GM23248 (cell line): ENCODE measurements around the gene GPR35. TPM values are rescaled to one million over a fixed set of nuclear protein-coding genes. Genes with fewer than 3 reads are reported as not detected.

Source experiments
- DNase-seq: peaks from one replicate; pipeline ENCODE4 v3.0.0-alpha.2; 2015
- H2AFZ ChIP-seq: fragments of 200-600 bp; sonication (generic); 2 replicates; pipeline ENCODE4 v1.6.1; 2016; ENCODE audit warnings: antibody characterized with exemption
- H3F3A ChIP-seq: fragments of 200-600 bp; sonication (generic); 2 replicates; pipeline ENCODE4 v1.6.1; 2016; ENCODE audit warnings: mild to moderate bottlenecking, antibody characterized with exemption, mixed run types; ENCODE audit not compliant: insufficient read depth
- H3K27ac ChIP-seq: fragments of 200-600 bp; sonication (generic); 2 replicates; pipeline ENCODE4 v1.5.1; 2016; ENCODE audit warnings: mild to moderate bottlenecking
- H3K27me3 ChIP-seq: fragments of 200-600 bp; sonication (generic); replicated peaks from 2 replicates; pipeline ENCODE4 v1.6.1; 2016; ENCODE audit warnings: mild to moderate bottlenecking; ENCODE audit not compliant: insufficient read depth
- H3K36me3 ChIP-seq: fragments of 200-600 bp; sonication (generic); 2 replicates; pipeline ENCODE4 v1.6.1; 2016; ENCODE audit warnings: low read depth, mild to moderate bottlenecking
- H3K4me1 ChIP-seq: fragments of 200-600 bp; sonication (generic); 2 replicates; pipeline ENCODE4 v1.6.1; 2016; ENCODE audit warnings: mild to moderate bottlenecking; ENCODE audit not compliant: insufficient read depth
- H3K4me2 ChIP-seq: fragments of 200-600 bp; sonication (generic); one replicate; pipeline ENCODE4 v1.6.1; 2016; ENCODE audit warnings: mild to moderate bottlenecking; ENCODE audit not compliant: unreplicated experiment
- H3K4me3 ChIP-seq: fragments of 200-600 bp; sonication (generic); 2 replicates; pipeline ENCODE4 v1.5.1; 2016; ENCODE audit warnings: mild to moderate bottlenecking
- H3K79me2 ChIP-seq: fragments of 200-600 bp; sonication (generic); 2 replicates; pipeline ENCODE4 v1.6.1; 2016; ENCODE audit warnings: mild to moderate bottlenecking; ENCODE audit not compliant: insufficient read depth
- H3K9ac ChIP-seq: fragments of 200-600 bp; sonication (generic); 2 replicates; pipeline ENCODE4 v1.6.1; 2016; ENCODE audit warnings: mild to moderate bottlenecking
- H3K9me2 ChIP-seq: fragments of 200-600 bp; sonication (generic); 2 replicates; pipeline ENCODE4 v1.6.1; 2016; ENCODE audit warnings: mixed run types, mild to moderate bottlenecking, moderate library complexity; ENCODE audit not compliant: insufficient read depth
- H3K9me3 ChIP-seq: fragments of 200-600 bp; sonication (generic); one replicate; pipeline ENCODE4 v1.6.1; 2017; ENCODE audit warnings: low read depth
- H4K20me1 ChIP-seq: fragments of 200-600 bp; sonication (generic); 2 replicates; pipeline ENCODE4 v1.6.0; 2016; ENCODE audit not compliant: insufficient read depth
- EZH2 ChIP-seq: fragments of 200-600 bp; sonication (generic); IDR thresholded peaks from 2 replicates; pipeline ENCODE4 v1.6.1; 2018; ENCODE audit warnings: antibody characterized with exemption, mild to moderate bottlenecking; ENCODE audit not compliant: insufficient read depth, poor library complexity, severe bottlenecking
- EZH2phosphoT487 ChIP-seq: fragments of 200-600 bp; sonication (generic); IDR thresholded peaks from 2 replicates; pipeline ENCODE4 v1.6.1; 2018; ENCODE audit warnings: antibody characterized with exemption, moderate library complexity, mild to moderate bottlenecking, low read depth; ENCODE audit not compliant: insufficient read depth
- WGBS, 2 experiments: methylation state at CpG; one replicate each; pipeline ENCODE4 v1.1.6; 2015 to 2017; ENCODE audit warnings: low lambda C conversion rate in 2 of 2, low coverage in 1 of 2; ENCODE audit errors: missing lambda C conversion rate in 2 of 2; 5-methylcytosine and 5-hydroxymethylcytosine counted together
- in situ Hi-C: fragments of 300-500 bp; cut with MboI; formaldehyde crosslinking; loops from 2 replicates; pipeline ENCODE4 v1.15.0; 2020
- polyA plus RNA-seq: library from polyadenylated mRNA; unstranded; fragments of >200 nt; fragmentation: Nextera tagmentation; extraction: Ambion mirVana; gene quantifications from 2 replicates; pipeline ENCODE4 v1.2.1, GENCODE V29; 2016
- total RNA-seq: library from RNA; depleted of rRNA; stranded (reverse); fragments of >200 nt; shearing (Covaris generic); gene quantifications from 2 replicates; pipeline ENCODE4 v1.2.3, GENCODE V29; 2014

The GPR35 gene
- total and polyA plus RNA-seq, 2 experiments from 2014 or later = 0.14 TPM; not detected in 1

DNA sequence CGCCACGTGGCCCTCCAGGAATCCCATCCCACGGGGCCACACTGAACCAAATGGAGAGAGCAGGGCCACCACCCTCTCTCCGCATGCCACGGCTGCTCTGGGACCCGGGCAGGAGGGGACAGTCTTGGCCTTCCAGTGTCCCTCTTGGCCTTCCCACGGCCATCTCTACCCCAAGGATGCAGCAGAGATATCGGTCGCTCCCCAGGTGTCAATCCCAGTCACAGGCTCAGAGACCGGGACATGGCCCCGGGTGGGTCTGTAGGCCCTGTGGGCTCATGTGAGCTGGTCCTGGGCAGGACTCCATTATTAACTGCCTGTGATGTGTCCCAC is 23.5 kb upstream of the GPR35 start:
- Histone ChIP-seq H3K9me2 (no peaks in the 10 kb centered on the region), H2AFZ (no peak overlapping the region), H3K79me2 (no peaks in the 10 kb centered on the region), H3K27me3 (no peaks in the 10 kb centered on the region), H3K4me1 (no peaks in the 10 kb centered on the region), H3K9me3 (no peaks in the 10 kb centered on the region), H3K27ac (no peak overlapping the region), H3K4me2 (no peak overlapping the region), H3K36me3 (no peaks in the 10 kb centered on the region), H4K20me1 (no peaks in the 10 kb centered on the region), H3K4me3 (no peak overlapping the region), H3F3A (no peaks in the 10 kb centered on the region), H3K9ac (no peak overlapping the region)
- in situ Hi-C loops = no loop called here
- no peak for DNase-seq
- no peak for TF ChIP-seq EZH2phosphoT487
- 89 to 93% methylated on average over 11 of the region's 11 CpGs for WGBS, 2 experiments

DNA sequence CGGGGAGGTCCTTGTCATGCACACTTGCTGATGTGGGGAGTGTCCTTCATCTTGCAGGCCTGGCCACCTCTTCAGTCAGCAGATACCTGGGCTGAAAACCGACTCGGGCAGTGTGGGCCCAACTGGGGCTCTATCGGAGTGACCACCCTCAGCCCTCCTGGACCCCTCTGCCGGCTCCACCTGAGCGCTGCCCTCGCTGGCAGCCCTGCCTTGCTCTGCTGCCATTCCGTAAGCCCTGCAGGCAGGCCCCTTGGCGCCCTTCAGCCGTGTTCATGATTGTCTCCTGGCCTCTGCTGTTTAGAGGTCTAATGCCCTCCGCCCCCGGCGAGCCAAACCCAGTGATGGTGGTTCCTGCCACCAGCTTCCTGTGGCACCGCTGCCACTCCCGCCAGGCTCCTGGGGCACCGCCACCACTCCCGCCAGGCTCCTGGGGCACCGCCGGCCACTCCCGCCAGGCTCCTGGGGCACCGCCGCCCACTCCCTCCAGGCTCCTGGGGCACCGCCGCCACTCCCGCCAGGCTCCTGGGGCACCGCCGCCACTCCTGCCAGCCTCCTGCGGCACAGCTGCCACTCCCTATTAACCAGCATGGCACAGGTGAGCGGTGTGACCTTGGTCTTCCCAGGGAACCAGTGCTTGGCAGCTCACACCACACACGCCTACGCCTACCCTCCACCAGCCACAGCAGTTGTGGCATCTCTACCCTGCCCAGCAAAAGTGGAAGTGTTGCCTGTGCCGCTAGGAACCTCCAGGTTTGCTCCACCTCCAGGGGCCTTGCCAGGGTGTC is 22.8 kb upstream of the GPR35 start:
- no peaks in the 10 kb centered on the region for H3K79me2 ChIP-seq
- TF ChIP-seq EZH2phosphoT487 (no peak), EZH2 (no peak)
- no peaks in the 10 kb centered on the region for H3K27me3 ChIP-seq
- H3K27ac ChIP-seq = no peak overlapping the region
- DNase-seq = no peak
- H2AFZ ChIP-seq = no peak overlapping the region
- H3F3A ChIP-seq = no peaks in the 10 kb centered on the region
- H3K9me3 ChIP-seq = no peaks in the 10 kb centered on the region
- in situ Hi-C loops = no loop called here
- H4K20me1 ChIP-seq = no peaks in the 10 kb centered on the region
- H3K4me1 ChIP-seq = no peaks in the 10 kb centered on the region
- H3K4me3 ChIP-seq = no peak overlapping the region
- H3K36me3 ChIP-seq = no peaks in the 10 kb centered on the region
- no peak overlapping the region for H3K4me2 ChIP-seq
- no peaks in the 10 kb centered on the region for H3K9me2 ChIP-seq
- WGBS, 2 experiments = 89 to 93% methylated on average over 24 to 31 of the region's 32 CpGs
- H3K9ac ChIP-seq = no peak overlapping the region

DNA sequence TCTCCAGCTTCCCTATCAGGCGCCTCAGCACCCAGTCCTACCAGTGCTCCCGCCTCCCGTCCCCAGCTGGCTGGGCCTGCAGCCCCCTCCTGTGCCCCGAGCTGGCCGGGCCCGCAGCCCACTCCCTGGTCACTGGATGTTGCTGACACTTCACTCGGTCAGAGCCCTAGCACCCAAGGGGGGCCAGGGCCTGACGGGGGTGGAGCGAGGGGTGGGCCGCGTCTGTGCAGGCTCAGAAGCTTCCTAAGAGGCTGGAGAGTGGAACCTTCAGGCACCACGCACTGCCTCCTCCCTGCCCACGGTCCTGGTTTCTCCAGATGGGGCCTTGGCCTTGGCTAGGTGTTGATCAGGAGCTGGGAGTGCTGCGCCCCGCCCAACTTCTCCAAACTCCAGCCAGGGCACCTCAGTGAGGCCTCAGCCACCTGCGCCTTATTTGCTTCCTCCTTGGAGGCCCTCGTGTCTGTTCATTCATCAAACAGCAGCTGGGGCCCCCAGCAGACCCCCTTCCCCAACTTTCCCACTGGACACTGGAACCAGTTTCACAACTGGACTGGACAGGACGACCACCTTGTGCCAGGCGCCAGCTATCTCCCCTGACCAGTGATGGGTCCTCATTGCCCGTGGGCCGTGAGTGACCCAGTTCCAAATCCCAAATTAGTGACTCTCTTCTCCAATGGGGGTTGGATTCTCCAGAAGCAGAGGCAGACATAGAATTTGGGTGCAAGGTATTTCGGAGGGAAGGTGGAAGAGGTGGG is 22.0 kb upstream of the GPR35 start:
- Histone ChIP-seq H3K27ac (no peak overlapping the region), H3K9ac (no peak overlapping the region), H3K9me2 (no peaks in the 10 kb centered on the region), H3K27me3 (no peaks in the 10 kb centered on the region), H3K79me2 (no peaks in the 10 kb centered on the region), H3K4me1 (no peaks in the 10 kb centered on the region), H3K4me2 (no peak overlapping the region), H3K36me3 (no peaks in the 10 kb centered on the region), H4K20me1 (no peaks in the 10 kb centered on the region), H2AFZ (no peak overlapping the region), H3K4me3 (no peak overlapping the region), H3F3A (no peaks in the 10 kb centered on the region), H3K9me3 (no peaks in the 10 kb centered on the region)
- in situ Hi-C loops = no loop called here
- TF ChIP-seq EZH2phosphoT487 (no peak), EZH2 (no peak)
- DNase-seq = no peak
- 87 to 91% methylated on average over 14 to 22 of the region's 22 CpGs for WGBS, 2 experiments

DNA sequence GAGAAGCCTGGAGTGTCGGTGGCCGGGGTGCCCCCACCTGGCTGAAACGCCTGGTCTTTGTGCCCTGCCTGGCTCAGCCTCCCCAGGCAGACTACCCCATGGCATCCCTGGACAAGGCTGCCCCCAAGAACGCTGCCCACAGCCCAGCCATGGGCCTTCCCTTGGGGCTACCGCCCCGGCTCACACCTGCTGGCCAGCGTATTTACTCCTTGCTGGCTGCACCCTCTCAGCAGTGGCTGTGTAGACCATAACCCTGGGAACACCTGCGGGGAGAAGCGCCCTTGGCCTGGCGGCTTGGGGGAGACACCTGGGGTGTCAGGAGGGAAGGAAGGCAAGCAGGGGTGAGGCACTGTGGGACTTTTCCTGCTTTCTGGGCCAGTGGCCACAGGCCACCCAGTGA is 21.4 kb upstream of the GPR35 start:
- Histone ChIP-seq H3K4me1 (no peaks in the 10 kb centered on the region), H3K4me3 (no peak overlapping the region), H3K27me3 (no peaks in the 10 kb centered on the region), H3K9me3 (no peaks in the 10 kb centered on the region), H3K27ac (no peak overlapping the region), H3K36me3 (no peaks in the 10 kb centered on the region), H2AFZ (no peak overlapping the region), H4K20me1 (no peaks in the 10 kb centered on the region), H3K4me2 (no peak overlapping the region), H3K9me2 (no peaks in the 10 kb centered on the region), H3K79me2 (no peaks in the 10 kb centered on the region), H3K9ac (no peak overlapping the region), H3F3A (no peaks in the 10 kb centered on the region)
- no peak for TF ChIP-seq EZH2
- TF ChIP-seq EZH2phosphoT487 = no peak
- DNase-seq = no peak
- in situ Hi-C loops = no loop called here
- 76 to 84% methylated on average over 9 of the region's 10 CpGs for WGBS, 2 experiments
